NK-92 (cell line): ENCODE measurements around the gene CGB3.

ENCODE experiments used
- DNase-seq: peaks from one replicate; lab custom pipeline; 2025; ENCODE audit not compliant: unreplicated experiment; lab: John Stamatoyannopoulos, UW

CGB3 gene

GRCh38 chr19:48988860-48989259 lies 35.3 kb downstream of the CGB3 start:
- DNase-seq = no peak

GRCh38 chr19:48988286-48988685 lies 35.8 kb downstream of the CGB3 start:
- no peak for DNase-seq

GRCh38 chr19:48987323-48987722 lies 36.8 kb downstream of the CGB3 start:
- DNase-seq = no peak

GRCh38 chr19:48986211-48986610 lies 37.9 kb downstream of the CGB3 start:
- no peak for DNase-seq

GRCh38 chr19:48985711-48986110 lies 38.4 kb downstream of the CGB3 start:
- DNase-seq = no peak

- no peak for DNase-seq
These were observed 41.9 kb downstream of the CGB3 start for GRCh38 chr19:48982280-48982679.

- no peak for DNase-seq
These were observed 47.1 kb downstream of the CGB3 start for GRCh38 chr19:48977061-48977460.

GRCh38 chr19:48975947-48976847 lies 47.9 kb downstream of the CGB3 start:
- DNase-seq = no peak
